NCI-H1694 treated with DMSO at 0.1 percent for 48 hours (cell line): ENCODE data around the gene SOBP.

Experiments
- DNase-seq: peaks from one replicate; lab custom pipeline; 2025; lab: John Stamatoyannopoulos, UW

Gene SOBP

DNA sequence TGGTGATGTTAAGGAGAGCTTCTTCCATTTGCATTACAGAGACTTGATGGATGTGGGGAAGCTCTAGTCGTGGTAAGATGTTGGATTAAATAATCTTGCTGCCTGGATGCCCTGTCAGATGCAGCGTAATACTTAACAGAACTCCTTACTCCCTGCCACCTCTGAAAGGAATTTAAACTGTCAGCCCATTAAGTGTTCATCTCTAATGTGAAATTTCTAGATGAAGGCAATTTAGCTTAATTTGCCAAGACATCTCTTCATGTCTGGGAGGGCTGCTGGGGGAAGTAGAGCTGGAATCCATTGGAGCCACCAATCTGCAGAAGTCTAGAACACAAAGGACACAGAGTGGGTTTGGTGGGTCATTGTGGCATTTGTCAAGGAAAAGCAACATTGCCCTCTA is 64.4 kb downstream of the SOBP start:
- DNase-seq = no peak

DNA sequence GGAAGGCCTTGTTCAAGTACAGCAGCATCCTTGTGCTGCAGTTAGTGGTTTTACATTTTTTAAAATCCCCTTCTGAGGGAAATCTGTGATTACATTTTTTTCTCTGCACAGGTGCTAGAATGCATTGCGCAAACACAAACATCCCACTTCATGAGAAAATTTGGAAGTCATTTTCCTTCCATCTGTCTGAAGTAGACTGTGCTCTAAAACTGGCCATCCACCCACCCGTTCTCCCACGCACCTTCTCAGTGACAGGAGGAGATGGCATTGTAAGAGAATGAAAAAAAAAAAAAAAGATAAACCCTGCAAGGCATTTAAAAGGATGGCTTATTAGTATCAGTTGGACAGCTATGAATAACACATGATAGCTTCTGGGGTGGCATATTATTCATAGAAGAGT is 65.0 kb downstream of the SOBP start:
- no peak for DNase-seq

DNA sequence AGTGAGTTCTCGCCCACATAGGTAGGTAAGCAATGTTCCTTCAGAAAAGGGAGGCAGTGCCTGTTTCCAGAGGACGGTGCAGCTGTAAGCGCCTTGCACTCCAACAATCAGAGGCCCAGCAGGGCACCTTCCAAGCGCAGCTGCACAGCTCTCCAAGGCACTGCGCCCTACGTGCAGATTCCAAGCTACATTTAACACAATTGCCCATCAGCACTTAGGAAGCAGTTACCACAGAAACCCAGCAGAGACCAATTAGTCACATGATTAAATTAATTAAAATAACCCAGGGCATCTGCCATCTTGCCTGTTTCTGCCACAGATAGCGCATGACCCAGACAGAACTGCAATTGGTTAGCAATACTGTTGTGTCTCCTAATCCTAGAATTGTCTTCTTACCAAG is 65.5 kb downstream of the SOBP start:
- DNase-seq = no peak

DNA sequence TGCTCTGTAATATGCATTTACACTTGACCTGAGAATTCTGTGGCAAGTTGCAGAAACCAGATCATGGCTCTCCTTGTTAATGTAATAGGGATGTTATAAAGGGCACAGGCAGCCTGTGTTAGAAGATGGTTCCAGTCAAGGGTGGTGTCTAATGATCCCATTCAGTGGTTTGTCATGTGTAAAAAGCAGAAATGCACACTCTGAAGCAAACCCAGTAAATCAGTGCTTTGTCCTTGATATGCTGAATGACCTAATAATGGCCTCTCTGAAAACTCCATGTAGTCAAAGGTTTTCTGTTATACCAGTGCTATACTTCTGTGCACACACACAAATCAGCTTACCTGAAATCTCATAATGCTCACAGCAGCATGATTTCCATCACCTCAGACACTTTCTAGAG is 66.2 kb downstream of the SOBP start:
- no peak for DNase-seq

DNA sequence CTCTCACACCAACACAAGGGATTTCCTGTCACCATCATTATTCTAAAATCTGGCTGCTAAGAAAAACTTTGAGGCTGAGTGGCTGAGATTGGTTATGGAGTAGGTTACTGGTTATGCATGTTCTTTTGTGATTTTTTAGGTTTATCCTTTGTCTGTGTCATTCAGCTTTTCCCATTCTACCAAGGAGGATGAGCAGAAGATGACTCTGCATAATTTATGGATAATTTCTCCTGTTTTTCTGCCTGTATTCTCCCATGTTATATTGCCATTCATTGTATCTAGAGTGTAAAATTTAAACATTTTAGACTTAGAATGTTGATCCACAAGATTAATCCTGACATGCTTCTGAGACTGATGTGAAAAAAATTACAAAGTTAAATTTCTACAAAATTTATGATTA is 67.8 kb downstream of the SOBP start:
- no peak for DNase-seq

DNA sequence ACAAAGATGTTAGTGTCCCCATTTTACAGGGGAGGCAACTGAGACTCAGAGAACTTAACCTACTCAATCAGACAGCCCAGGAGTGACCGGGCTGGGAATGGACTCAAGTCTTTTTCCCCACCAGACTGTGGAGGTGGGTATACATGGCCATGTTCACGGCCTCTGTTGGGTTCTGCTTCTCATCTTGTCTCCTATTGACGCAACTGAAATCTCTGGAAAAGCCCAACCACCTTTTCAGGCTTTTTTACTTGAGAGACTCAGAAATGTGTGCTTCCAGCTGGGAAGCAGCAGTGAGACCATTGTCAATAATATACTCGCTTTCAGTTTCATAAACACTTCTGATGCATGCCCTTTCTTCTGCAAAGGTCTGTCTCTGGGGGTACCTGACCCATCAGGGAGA is 70.7 kb downstream of the SOBP start:
- DNase-seq = no peak

DNA sequence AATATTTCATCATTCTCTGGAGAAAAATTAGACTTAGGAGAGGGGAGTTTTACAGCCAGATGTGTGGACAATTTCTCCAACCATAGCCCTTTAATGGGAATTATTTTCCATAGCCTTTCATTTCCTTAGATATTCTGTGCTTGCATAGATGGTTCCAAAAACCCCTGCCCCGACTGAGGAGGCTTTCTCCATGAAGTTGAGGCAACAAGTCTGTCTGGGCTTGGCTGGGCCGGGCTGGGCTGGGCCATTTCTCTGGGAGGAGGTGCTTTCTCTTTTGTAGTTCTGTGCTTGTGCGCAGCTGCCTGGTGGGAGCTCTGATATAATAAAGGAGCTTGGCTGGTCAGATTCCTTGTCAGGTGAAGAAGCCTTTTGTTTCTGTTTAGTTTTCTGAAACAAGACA is 71.4 kb downstream of the SOBP start:
- no peak for DNase-seq

DNA sequence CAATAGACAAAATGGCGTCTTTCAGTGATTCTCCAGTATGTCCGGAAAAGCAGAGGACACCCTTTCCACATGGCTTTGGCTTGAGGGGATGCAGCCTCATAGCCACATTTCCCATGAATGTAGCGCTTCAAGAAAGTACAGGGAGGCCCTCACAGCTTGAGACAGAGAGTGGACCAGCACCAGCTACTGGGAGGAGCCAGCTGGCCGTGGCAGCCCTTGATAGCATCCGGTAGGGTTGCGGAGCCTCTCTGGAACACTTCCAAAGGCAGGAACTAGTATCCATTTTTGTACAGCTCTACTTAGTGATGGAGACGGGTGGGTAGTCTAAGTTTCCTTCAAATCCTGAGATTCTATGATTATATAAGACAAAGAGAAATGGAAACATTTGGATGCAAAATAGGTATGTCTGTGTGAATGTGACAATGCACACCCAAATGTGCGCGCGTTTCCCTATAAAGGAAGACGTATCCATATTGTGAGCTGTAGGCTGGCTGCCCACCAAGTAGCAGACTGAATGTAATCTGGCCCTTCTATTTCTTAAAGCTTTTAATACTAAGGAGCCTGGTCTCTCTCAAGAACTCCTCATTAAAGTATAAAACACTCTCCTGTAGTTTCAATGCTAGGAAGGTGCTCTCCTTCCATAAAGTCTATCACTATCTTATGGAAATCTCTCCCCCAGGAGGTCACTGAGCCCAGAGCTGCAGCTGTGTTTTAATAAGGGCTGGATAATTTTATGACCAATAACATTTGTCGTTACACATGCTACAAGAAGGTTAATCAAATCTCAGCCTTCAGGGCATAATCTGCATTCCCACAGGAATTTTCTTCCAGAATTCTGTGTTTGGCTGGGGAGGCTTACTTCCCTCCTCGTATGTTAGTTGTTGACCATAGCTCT is 74.0 kb downstream of the SOBP start:
- no peak for DNase-seq

DNA sequence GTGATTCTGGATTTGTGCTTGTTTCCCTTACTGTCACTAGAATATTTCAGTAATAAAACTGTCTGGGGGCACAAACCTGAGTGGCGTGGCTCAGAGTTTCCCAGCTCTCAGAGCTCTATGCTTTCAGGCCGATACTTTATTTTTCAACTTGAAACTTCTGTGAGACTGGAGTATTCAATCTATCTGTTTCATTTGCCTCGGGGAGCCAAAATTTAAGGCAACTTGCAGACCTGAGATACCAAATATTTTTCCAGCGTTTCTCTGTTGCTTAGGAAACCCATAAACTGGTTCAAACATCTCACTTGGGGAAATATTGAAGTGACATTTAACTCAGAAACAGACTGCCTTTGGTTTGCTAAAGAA is 74.7 kb downstream of the SOBP start:
- no peak for DNase-seq

DNA sequence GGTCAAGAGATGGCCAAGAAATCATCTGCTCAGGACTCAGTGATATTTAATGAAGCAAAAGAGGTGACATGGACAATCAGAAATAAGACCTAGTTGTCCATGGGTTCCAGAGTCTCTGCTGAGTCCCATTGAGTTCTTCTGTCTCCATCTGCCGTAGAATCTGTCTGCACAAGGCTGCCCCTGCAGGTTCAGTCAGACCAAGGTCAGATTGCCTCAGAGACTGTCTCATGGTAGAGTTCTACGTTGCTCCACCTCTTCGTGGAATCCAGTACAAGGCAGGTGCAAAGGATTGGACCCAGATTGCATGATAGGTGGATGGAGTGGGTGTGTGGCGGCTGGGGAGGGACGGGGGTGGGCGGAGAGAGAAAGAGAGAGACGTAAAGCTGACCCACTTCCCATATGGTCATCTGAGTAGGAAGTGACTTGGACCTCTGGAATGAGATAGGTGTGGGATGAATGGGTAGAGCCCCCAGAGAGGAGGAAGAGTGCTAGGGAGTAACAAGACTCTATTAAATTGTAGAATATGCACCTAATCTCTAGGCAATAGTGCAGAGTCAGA is 75.3 kb downstream of the SOBP start:
- DNase-seq = no peak

DNA sequence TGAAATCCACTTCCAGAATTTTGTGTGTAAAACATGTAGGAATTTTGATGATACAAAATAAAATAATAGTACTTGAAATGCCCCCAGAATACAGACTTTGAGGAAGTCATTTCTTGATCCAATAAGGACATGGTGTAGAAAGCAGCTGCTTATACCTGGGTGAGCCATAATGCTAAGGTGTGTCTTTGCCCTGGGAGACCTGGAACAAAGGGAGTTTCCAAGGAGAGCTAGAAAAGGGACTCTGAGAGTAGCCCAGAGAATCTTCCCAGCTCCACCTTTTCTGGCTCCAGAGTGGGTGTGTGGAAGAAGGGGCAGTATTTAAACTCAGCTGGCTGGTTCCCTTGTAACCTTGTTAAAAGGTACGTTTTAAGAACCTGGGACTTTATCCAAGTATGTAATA is 77.7 kb downstream of the SOBP start:
- DNase-seq = no peak

DNA sequence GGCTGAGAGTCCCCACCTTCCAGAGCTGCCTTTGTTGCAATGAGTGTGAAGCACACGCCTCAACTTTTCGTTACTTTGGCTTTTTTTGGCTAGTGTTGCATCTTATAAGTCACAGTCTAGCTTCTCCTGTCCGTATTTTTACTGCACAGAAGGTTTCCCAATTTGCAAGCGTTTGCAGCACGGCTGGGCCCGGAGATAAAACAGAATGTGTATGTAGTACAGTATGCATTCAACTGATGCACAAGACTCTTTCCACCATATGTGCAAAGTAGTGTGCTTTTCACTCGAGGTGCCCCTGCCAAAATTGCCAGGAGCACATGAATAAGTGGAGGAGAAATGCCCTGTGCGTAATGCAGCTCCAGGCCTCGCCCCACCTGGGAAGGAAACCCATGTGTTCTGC is 79.6 kb downstream of the SOBP start:
- no peak for DNase-seq

DNA sequence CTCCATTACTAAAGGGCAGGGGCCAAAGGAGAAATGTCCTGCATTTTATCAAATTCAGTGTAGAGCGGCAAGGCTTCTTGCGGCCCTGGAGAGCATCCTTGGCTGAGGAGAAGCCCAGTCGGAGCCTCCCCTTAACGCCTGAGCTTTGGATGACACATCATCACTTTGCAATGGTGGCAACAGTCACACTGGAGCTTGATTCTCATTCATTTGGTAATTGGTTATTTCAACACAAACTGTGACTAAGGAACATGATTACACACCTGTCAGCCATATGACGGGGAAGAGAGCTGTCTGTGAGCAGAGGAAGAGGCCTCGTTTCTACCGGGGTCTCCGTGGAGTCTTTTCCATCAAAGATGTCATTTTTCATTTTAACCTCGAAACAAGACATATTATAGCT is 81.4 kb downstream of the SOBP start:
- DNase-seq = no peak

DNA sequence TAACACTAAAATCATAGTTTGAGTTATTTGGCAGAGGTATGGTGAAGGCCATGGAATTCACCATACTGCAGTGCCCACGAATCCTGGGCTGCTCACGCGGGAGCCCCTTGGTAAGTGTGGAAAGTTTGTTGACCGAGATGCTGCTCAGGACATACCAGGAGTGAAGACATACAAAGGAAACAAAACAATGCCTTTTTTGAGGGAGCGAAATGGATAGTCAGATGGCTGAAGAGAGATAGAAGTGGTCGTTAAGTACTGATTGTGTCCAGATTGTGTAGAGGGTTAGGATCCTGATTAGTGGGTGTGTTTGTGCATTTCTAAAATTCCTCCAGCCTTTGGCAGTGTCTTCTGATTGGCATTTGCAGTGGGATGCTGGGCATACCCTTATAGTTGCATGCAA is 83.0 kb downstream of the SOBP start:
- DNase-seq = no peak

DNA sequence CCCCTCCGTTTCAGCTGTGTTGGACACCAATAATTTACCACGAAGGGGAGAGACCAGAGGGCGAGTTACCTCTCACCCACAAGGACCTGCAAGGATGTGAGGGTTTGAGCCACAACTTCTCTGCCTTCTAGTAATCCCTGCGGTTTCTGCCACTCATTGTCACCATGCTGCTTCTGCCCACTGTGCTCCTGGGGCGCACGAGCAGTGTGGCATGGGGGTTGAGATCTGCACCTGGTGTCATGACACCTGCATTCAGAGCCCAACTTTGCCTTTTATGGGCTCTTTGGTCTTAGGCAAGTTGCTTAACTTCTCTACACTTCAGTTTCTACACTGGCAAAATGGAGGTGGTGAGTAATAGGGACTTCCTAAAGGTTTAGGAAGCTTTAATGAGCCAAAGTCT is 84.9 kb downstream of the SOBP start:
- DNase-seq = no peak

DNA sequence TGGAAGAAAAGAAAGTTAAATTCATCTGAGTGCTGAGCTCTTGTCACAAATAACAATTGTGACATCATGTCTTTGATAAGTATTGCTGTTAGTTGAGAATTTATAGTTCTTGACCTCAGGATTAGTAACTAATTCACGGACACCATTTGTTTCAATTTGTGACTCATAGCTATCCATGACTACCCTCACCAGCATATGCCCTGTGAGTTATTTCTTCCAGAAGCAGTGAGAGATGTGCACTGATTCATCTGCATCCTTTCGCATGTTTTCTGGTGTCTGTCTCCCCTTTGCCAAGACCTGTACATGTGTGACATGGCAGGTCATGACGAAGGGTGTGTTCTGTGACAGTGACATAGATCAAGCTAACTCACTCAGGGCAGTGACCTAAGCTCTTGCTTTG is 86.9 kb downstream of the SOBP start:
- DNase-seq = no peak

DNA sequence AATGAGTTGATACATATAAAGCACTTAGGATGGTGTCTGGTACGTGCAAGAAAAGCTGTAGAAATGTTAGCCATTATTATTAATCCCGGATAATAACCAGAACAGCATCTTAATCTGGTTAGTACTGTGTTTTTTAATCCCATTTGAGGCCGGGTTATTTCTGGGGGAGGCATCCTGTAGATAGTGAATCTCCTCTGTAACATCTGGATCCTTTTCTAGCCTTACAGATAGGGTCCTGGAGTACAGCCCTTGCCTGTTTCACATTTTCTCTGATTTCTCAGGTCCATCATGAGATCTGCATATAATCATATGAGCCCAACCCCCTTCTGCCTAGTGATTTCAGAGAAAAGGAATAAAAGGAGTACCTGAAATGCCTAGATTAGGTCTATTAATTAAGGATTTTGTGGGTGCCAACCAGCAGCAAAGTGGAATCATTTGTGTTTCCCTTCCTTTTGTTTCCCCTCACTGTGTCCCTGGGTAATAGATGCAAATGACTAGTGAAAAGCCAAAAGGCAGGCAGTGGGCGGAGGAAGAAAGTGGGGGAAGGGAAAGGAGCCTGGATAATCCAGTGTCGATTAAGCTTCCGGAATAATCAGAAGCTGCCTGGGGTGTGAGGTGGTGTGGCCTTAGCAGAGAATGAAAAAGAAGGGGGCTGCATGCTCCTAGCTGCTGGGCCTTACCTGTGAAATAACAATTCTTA is 88.9 kb downstream of the SOBP start:
- DNase-seq = no peak

DNA sequence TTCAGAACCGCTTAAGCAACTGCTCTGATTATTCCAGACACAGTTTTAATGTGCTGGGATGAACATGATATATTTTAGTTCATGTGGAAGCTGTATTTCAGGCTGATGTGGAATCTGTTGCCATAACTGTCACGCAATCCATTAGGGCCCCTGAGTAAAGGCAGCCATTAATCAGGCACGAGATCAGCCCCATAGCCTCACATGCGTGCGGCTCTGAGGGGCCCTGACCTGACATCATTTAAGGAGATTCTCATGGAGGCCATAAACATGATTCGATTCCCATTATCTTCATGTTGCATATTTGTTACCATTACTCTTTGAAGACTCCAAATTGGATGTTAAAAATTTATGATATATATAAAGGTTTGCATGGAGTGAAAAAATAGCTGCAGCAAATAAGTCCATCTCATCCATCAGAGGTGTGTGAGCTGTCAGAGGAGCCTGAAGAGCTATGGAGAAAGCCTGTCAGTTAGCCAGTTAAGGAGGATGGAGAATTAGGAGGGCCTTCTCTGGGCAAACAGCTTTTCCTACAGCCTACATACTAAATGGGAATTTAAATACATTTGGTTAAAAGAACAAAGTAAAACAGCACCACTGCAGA is 89.6 kb downstream of the SOBP start:
- DNase-seq = no peak

DNA sequence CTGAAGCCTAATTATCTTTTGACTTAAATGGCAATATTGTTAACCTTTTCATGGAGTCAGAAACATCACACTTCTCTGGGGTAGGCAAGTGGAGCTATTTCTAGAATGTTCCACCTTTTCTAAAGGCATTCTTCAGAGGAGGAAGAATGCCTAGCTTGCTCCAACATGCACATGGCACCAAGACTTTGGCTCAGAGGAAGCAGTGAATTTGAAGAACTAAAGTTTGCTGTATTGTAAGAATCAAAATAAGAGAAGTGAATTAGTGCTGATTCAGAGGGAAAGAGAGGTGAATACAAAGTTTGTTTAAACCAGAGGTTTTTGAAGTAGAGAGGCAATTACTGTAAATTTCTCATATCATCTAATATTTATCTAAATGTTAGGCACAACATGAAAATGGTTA is 92.2 kb downstream of the SOBP start:
- DNase-seq = no peak

DNA sequence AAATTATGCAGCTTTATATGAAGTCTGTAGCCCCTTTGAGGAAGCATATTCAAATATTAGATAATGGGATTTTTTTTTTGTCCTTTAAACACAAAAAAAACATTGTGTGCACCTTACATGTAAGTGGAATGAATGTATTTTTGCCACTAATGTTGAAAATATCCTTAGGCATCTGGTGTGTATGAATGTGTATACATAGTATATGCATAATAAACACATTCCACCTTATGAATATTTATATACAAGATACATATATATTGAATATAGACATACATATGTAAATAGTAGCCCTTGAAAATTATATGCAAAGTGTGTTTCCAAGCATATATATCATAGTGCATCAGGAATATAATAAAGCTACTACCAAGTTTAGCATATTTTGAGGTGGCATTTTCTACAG is 94.8 kb downstream of the SOBP start:
- DNase-seq = no peak

DNA sequence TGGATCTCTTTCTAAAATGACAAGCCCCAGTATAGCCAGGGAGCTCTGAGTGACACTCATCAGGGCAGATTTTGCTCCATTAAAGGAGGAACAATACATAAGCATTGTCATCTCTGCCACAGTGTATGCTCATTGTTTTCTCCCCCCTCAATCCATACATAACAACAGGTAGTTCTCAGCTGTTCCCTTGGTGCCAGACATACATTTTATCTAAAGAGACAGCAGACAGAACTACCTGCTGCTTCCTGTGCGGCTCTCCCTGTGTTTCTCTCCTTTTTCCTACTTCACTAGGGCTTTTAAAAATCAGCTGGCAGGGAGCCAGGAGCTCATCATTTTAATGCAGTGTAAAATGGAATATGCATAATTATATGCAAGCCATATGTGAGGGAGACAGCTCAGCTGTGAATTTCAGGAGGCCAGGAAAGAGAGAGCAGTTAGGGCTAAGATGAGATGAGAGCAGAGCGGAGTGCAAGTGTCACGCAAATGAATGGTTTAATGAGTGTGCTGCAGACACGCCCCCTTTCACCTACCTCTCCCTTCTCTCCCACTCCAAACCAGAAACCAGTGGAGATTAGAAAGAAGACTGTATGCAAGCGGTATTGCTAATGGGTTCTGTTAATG is 96.0 kb downstream of the SOBP start:
- DNase-seq = peak; percentile 23

DNA sequence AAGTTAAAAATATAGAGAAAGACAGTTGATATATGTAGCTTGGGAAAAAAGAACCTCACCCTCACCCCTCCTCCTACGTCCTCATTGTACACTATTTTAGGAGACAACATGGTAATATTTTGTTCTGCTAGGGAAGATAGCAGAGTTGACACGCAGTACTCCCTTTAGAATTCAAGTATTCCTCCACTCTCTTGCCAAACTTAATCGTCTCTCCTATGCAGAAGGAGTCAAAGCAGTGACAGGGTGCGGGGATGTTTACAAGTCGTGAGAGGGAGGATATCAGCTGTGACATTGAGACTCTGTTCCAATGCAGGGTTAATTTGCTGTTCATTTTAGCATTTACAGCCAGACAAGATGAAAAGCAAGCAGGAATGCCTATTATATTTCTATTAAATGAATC is 97.5 kb downstream of the SOBP start:
- DNase-seq = no peak

DNA sequence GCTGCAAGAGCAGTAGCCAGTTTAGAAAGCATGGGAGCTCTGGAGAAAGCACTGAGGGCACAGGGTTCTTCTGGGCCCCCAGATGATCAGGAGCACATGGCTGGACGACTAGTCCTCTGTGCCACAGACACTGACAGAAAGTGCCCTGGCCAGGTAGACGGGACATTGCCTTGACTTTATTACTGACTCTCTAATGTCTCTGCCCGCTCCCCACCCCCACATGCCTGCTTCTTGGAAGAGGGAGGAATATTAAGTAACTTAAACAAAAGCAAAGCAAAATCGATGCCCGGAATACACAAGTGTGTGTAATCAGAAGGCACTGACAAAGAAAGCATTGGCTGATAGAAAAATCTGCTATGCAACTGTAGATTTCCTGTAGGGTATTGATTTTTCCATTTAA is 99.3 kb downstream of the SOBP start:
- no peak for DNase-seq
